COR-L47 (cell line): Measurements from ENCODE around the gene SPEM1.

Source experiments
- DNase-seq: peaks from one replicate; lab custom pipeline; 2025; lab: John Stamatoyannopoulos, UW

The SPEM1 gene

DNA sequence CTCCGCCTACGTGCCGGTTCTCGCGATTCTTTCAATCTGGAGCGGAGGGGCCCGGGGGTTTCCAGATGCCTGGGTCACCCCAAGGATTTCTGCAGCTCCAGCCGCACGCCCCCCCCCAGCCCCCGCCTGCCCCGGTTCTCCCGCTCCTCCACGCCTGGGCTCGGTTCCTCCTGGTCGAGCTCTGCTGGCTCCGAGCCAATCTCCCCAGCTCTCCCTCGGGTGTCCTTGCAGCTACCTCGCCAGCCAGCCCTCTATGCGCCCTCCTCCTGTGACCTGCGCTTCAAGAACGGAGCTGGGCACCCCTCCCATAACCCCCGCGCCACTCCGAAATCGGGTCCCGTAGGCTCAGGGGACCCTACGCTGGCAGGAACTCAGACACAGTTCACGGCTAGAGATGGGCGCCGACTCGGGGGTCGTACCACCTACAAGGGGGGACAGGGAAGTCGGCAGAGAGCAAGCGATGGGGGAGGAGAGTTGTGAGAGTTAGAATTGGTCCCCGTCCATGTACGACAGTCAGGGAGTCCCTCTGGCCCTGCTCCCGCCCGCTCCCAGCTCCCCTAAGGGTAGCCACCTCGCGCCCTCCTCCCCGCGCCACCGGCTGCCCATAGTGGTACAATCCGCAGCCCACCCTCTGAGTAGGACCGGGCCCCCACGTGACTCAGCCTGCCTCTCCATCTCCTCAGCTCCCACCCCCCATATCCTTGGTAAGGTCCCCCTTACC, 20.1 kb downstream of the SPEM1 start:
- peak; percentile 21 for DNase-seq

DNA sequence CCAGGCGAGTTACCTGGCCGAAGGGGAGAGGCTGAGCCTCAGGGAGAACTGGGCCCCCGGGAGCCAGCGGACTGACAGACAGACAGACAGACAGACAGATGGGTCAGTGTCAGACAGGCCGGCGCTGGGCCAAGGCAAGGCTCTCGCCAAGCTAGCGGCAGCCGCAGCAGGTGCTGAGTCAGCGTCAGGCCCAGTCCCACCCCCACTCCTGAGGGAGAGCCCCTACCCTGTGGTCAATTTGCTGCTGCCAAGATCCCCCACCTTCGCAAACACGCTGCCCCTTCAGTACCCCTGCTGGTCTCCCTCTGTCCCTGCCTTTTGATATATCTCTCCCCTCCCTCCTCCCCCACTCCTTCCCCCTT, 20.7 kb downstream of the SPEM1 start:
- DNase-seq = no peak

DNA sequence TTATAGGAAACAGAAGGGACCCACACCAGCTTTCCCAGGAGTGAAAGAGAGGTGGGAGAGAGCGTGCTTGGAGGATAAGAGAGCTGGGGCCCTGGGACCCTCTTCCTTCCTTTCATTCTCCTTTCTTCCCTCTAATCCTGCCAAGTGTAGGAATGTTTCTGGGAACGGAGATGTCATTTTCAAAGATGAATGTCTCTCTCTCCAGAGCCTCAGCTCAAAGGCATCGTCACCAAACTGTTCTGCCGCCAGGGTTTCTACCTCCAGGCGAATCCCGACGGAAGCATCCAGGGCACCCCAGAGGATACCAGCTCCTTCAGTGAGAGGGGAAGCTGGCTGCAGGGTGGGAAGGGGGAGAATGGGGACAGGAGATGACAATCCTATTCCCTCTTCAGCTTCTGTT, 21.1 kb downstream of the SPEM1 start:
- DNase-seq = no peak

DNA sequence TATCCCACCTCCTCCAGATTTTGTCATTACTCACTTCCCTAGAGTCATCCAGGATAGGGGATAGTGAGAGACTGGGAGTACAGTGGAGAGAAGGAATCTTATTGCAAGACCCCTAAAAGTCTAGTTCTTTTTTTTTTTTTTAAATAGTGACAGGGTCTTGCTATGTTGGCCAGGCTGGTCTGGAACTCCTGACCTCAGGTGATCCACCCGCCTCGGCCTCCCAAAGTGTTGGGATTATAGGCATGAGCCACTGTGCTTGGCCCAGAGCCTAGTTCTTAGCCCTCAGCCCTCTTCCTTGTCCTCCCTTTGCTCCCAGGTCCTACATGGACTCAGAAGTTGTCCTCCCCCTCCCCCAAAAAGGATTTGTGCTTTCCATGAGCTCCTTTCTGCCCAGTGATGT, 22.0 kb downstream of the SPEM1 start:
- DNase-seq = no peak

DNA sequence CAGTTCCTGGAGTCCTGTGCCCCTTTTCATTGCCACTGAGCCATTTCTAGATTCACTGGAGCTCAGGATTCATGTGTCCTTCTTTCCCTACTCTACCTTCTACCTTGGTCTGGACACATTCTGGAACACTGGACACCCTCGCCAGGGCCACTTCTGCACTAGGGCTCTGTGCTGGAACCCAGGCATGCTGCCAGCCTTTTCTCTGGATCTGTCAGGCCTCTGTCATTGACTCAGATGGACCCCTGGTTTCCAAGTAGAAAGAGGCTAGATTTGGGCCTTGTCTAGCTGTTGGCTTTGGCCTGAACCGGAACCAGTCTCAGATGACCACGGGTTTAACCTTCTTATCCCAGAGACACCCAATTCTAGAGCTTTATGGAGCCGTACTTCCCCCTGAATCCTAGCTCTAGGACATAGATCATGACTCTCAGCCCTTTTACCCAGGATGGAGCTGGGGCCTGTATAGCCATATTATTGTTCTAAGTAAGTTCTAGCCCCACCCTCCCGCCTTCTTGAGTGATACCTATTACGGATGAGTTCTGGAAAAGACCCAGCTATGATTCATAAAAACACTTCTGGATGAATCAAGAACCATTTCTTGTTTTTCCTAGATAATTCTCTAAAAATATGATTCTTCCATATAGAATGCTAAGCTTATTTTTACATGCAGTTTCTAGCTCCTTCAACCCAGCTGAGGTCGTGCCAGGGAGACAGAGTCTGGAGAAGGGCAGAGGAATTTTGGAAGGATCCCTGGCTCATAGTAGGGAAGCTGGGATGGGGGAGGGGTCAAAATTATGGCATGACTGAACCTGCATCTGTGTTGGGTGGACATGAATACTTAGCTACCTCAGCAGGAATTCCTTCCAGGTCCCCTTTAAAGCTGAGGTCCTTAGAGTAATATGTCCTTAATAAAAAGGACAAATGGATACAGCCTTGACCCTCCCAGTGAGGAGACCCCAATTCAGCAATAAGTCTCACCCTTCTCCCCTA, 23.7 kb downstream of the SPEM1 start:
- DNase-seq = no peak

DNA sequence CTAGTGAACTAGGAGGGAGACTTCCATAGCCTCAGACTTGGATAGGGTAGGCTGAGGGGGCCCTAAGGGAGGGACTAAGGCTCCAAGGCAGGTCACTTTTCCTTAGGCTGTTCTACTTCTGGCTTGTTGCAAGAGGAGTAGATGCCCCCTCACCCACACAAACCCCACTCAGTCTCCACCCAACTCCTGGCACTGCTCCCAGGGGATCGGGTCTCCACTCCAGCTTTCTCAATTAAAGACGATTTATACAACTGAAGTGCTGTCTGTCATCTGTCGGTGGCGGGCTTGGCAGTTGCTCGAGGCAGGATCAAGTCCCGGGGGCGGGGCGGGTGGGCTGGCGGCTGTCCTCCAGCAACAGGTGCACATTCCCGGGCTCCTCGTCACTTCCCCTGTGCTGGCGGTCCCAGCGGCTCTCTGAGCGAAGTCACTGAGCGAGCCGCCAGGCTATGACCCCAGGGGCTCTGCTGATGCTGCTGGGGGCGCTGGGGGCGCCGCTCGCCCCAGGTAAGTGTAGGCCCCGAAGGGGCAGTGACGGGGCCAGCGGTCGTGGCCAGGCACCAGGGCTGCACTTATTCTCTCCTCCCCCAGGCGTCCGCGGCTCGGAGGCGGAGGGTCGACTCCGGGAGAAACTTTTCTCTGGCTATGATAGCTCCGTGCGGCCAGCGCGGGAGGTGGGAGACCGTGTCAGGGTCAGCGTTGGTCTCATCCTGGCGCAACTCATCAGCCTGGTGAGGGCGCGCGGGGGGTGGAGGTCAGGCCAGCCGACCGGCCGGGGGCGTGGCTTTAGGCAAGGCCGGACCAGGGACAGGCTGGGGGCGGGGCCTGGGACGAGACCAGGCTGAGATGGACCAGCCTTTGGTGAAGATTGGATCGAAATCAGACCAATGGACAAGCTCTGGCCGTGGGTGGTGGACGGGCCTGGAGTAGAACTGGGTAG, 24.8 kb downstream of the SPEM1 start, which contains the start of gene CHRNB1:
Gene CHRNB1, plus strand, starts transcription at position 380 of the 937 bp plus-strand sequence. Its CDS starts 67 bp downstream, at position 447.
- no peak for DNase-seq

DNA sequence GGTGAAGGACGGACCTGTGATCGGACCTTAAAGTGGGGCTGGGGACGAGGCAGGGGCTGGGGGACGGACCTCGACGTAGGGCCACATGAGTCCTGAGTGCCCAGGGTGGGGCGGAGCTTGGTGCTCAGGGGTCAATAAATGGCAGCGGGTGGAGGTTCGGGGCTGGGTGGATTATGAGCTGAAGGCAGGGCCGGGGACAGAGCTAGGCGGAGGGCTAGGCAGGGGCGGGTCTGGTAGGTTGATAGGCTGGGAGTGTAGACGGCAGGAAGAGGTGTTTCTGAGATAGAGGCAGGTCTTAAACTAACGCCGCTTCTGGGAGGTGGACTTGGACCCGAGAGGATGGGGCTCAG, 25.5 kb downstream of the SPEM1 start:
- DNase-seq = no peak

DNA sequence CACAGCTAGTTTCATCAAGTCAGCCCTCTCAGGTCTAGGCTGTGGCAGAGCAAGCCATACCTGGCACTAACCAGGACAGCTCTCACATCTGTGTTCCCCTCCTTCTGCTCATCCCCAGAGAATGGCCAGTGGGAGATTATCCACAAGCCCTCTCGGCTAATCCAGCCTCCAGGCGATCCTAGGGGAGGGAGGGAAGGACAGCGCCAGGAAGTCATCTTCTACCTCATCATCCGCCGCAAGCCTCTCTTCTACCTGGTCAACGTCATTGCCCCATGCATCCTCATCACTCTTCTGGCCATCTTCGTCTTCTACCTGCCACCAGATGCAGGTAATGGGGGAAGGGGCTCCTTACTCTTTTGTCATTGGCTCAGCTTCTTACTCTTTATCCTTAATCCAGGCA, 28.3 kb downstream of the SPEM1 start:
- DNase-seq = no peak

DNA sequence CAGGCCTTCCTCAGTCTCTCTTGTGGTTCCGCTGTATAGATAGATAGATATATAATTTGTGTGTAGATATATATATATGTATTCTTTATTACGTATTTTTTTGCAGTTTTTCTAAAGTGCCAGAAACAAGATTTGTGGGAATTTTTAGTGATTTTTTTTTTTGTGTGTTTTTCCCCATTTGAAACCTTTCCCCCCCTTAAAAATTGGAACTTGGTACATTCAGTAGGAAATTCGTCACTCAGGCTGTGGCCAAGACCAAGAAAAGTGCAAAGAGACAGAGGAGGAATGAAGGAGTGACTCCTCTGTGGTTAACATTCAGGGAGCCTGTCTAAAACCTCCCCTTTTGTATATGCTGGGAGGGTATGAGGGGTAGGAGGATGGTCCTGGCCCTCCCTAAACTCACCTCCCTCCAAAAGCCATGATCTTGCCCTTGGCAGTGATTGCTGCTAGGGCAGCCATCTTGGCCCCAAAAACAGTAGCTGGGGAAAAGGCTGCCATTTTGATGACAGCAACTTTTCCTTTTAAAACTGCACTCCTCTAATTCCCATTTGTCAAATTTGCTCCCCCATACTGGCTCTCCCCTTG, 39.9 kb downstream of the SPEM1 start:
- no peak for DNase-seq

DNA sequence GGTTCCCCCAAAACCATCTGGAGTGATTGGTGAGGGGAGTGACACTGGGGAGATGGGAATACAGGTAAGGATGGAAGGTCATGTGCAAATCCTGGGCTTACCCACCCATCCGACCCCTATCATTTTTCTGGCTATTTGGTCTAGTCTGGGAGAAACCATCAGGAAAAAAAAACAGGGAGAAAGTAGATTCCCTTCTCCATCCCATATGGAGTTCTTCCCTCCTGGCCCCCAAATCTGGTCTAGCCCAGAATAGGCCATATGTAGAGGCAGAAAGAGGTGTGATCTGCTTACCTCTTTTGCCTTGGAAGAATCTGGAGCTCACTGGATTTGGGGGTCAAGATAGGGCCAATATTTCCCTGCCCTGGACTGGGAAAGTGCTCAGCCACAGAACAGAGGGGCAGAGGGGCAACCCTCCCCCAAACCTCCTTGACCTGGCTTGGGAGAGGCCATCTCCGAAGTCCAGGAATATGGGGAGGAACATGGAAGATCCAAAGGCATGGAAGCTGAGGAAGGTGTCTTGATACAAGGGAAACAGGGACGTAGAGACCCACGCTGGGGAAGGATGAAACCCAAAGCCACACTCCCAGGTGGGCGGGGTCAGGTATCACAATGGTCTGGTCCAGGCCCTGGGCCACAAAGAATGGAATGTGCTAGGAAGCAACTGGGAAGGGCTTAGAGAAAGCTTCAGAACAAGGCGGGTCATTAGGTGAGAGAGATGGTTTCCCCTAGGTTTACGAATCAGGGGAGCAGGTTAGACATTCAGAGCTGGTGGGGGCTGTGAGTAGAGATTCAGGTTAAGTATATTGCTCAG, 40.9 kb downstream of the SPEM1 start:
- no peak for DNase-seq

DNA sequence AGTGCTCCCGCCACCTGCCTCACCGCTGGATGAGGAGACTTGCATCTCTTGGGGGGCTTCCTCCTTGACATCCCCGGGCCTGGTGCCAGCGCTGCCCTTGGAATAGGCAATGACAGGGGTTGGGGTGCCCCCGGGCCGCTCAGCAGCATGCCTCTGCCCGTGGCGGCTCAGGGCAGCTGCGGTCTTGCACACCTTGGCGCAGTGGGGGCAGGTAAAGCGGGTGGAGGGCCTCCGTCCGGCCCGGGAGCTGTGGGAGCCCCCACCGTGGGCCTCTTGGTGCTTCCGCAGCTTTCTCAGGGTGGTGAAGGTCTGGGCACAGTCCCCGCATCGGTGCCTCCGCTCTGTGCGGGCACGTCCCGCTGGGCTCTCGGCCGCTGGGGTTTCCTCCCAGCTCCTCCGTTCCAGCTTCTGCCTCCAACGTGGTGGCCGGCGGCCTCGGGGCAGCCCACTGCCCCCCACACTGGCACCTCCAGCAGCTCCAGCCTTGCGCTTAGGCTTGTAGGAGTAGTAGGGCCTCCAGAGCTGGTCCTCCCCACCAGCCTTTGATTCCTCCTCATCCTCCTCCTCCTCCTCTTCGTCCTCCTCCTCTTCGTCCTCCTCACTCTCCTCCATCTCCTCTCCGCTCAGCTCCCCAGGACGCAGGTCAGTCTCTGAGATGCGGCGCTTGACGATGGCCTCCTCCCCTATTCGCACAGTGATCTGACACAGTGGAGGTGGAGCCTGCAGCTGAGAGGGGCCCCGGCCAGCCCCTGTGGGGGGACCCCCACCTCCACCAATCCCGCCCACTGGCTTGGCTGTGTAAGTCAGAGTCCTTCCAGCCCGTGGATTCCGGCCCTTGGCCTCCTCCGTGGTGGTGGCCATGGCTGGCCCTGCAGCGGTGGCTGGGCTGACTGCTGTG, 42.6 kb downstream of the SPEM1 start:
- no peak for DNase-seq

DNA sequence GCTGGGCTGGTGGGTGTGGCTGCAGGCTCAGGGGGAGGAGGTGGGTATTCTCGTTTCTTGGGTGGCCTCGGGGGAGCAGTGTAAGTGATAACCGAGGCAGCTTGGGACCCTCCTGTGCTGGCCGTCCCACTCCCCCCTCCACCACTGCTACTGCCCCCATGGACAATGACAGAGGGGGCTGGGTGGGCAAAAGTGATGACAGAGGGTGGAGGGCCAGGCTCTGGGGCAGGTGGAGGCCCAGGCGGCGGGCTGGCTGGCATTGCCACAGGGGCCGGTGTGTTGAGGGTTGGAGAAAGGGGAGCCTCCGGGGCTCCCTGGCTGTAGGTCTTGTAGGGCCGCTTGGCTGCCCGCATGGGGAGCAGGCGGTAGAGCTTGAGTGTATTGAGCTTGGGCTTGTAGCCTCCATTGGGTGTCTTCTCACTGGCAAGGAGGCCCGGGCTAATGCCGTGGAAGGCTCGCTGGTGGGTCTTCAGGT, 43.3 kb downstream of the SPEM1 start:
- DNase-seq = no peak

DNA sequence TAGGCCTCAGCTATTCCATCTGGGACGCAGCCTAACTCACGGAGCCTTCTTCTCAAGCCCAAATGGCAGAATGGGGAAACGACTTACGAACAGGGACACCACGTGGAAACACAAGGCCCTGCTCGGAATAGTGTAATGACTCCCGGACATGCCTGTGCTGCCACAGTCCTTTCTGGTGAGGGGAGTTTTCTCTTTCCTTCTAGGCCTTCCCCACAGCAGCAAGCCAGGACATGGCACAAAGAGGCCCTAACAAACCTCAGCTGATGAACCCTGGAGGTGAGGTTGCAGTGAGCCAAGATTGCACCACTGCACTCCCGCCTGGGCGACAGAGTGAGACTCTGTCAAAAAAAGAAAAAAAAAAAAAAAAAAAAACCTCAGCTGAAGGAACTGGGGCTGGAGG, 44.0 kb downstream of the SPEM1 start:
- DNase-seq = no peak

DNA sequence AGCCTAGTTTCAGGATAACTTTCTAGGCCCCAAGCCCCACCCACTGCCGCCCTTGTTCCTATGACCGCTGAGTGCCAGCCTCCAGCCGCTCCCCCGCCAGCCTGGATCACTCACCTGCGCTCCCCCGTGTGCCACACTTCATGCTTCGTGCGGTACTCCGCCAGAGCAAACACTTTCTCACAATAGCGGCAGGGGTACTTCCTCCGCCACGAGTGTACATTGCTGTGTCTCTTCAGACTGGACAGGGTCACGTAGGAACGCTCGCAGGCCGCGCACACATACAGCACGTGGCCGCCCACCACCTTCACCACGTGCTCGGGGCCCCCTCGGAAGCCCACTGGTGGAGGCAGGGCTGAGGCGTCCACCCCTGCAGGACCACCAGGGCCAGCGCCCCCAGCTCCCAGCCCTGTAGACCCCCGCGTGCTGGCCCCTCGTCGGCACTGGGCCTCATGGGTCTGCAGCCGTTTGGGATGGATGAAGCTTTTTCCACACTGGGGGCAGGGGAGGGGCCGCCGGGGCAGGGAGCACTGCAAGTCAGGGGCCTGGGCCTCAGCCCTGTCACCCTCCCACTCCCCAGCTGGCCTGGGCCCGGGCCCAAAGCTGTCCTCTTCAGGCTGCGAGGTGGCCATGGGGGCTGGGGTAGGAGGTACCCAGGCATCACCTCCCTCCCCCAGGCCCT, 45.6 kb downstream of the SPEM1 start:
- no peak for DNase-seq

DNA sequence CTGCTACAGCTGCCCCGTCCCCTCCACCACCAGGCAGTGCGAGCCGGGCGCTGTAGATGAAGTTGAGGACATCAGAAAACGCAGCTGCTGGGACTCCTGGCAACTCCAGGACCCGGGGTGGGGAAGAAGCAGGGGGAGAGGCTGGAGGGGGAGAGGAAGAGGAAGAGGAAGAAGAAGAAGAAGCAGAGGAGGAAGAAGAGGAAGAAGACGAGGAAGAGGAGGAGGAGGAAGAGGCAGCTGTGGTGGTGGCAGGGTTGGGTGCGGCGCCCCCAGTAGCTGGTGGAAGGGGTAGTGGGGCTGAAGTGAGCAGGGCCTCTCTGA, 46.2 kb downstream of the SPEM1 start:
- no peak for DNase-seq

DNA sequence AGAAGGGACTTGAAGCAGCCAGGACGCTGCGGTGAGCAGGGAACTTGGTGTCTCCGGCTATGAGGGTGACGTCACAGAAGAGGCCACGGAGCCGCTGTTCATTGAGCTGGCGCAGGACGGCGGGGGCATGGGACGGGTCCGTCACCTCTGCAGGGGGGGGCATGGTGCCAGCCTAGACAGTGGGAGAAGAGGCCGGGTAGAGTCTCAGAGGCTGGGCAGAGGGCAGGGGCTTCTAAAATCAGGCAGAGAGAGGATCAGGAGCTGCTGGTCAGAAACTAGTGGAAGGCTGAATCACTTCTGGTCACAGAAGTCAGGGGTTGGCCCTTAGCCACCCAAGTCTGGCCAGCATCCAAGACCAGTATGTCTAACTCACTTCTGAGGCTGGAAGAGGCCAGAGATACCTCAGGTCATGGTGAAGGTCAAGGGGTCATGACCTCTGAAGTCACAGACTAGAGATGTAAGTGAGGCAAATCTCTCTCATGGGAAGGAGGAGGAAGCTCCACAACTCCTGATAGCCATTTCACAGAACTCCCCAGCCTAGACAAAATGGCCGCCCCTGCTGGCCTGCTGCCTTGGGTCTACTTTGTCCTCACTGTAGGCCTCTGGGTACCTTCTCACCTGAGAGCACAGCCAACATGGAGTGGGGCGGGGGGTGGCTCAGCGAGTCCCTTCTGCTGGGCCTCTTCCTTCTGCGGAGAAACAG, 46.7 kb downstream of the SPEM1 start:
- no peak for DNase-seq

DNA sequence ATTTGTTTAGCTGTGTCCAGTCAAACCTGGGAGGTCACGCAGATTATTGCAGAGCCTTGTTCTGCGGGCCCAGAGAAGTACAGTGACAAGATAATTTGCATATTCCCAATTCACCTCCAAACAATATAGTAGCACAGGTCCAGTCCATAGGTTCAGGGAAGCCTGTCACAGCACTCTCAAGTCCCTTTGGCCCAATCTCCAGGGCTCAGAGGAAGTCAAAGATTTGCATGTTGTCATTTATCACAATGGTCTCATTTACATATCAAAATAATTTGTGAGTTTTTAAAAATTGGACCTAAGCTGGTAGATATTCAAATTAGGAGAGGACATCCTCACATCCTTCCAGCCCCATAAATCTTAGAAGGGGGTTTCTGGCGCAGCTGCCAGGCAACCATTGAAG, 47.4 kb downstream of the SPEM1 start:
- DNase-seq = no peak

DNA sequence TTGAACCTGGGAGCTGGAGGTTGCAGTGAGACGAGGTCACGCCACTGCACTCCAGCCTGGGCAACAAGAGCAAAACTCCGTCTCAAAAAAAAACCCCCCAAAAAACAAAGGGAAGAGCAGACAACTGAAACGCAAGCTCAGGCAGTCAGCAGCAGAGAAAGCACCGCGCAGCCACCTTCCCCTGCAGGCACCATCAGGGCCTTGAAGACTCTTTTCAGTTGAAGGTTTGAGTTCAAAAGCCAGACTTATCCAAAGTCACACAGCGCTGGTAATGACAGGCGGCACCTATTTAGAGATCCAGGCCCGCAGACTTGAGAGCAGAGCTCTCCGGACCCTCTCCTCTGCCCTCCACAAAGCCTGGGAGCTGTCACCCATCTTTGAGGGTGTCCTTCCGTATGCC, 48.2 kb downstream of the SPEM1 start:
- DNase-seq = no peak
